Esophagus muscularis mucosa (tissue), 3 donors: ENCODE data around the gene ALDH5A1.

Source experiments
- POLR2AphosphoS5 ChIP-seq, 2 donors: sonication (generic); formaldehyde crosslinking; IDR thresholded peaks; one replicate each; pipeline ENCODE4 v1.6.1; 2017; ENCODE audit warnings: antibody characterized with exemption in 2 of 2
- TF ChIP-seq, protein P1 (sequence below), 3 experiments: fragments of 200-600 bp in 2 of 3; fragments of 450-650 bp in 1 of 3; sonication (generic) in 2 of 3; IDR thresholded peaks; one replicate each; pipeline ENCODE4 v1.5.1; 2017 to 2019; ENCODE audit warnings: antibody characterized with exemption in 3 of 3, mild to moderate bottlenecking in 2 of 3, moderate library complexity in 1 of 3

DNA sequence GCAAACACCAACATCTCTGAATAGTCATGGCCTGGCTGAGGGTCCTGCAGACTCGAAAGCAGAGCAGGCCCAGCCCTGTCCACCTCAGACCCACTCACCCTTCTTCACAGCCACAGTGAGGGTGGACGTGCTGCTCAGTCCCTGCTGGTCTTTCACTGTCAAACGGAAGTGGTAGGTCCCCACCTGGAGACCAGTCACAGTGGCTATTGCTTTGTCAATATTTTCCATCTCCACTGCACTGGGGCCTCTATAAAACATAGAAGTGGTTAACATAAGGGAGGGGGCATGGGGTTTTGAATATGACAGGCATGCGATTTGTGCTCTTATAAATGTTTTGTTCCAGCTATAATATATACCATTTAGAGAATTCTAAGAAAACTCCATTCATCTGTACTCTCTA lies 73.9 kb downstream of the ALDH5A1 start:
- TF ChIP-seq POLR2AphosphoS5 (IDR thresholded peaks at IDR 0.05) = no peak
- TF ChIP-seq, protein P1, sequence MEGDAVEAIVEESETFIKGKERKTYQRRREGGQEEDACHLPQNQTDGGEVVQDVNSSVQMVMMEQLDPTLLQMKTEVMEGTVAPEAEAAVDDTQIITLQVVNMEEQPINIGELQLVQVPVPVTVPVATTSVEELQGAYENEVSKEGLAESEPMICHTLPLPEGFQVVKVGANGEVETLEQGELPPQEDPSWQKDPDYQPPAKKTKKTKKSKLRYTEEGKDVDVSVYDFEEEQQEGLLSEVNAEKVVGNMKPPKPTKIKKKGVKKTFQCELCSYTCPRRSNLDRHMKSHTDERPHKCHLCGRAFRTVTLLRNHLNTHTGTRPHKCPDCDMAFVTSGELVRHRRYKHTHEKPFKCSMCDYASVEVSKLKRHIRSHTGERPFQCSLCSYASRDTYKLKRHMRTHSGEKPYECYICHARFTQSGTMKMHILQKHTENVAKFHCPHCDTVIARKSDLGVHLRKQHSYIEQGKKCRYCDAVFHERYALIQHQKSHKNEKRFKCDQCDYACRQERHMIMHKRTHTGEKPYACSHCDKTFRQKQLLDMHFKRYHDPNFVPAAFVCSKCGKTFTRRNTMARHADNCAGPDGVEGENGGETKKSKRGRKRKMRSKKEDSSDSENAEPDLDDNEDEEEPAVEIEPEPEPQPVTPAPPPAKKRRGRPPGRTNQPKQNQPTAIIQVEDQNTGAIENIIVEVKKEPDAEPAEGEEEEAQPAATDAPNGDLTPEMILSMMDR (IDR thresholded peaks at IDR 0.05) = no peak
